Cardiac septum (tissue), 1 donor: ENCODE data around the gene CHTF18. TPM values are rescaled to one million over a fixed set of nuclear protein-coding genes. Genes with fewer than 3 reads are reported as not detected.

Source experiments
- DNase-seq: peaks from one replicate; pipeline ENCODE4 v3.0.0-alpha.2; 2020; ENCODE audit warnings: low spot score
- intact Hi-C: fragments of 100-400 bp; cut with DNase I; formaldehyde crosslinking; loops from one replicate; pipeline ENCODE4 v1.14.0; 2022
- total RNA-seq: library from RNA; stranded (reverse); fragmentation: NEBNext Ultra II Directional; extraction: Animal tissue kit (Norgen Biotek cat#: 25700); gene quantifications from one replicate; pipeline ENCODE4 v1.2.1, GENCODE V29; 2021
- donor health status: DM: no; HTN: no; CAD: no.

Gene CHTF18
- total RNA-seq, 1 donor from 2014 or later: 7.1 TPM

DNA sequence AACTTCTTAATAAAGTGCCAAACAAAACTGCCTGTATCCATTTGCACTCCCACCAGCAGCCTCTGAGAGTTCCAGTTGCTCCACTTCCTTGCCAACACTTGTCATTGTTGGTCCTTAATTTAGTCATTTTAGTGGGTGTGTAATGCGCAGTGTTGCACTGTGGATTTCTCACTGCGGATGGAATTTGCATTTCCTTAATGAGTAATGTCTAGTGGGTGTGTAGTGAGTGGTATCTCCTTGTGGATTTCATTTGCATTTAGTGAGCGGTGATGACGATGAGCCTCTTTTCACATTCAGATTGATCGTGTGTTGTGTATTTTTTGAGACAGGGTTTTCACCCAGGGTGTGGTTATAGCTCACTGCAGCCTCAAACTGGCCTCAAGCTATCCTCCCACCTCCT, 32.0 kb upstream of the CHTF18 start:
- no peak for DNase-seq
- intact Hi-C loops: no loop called here

DNA sequence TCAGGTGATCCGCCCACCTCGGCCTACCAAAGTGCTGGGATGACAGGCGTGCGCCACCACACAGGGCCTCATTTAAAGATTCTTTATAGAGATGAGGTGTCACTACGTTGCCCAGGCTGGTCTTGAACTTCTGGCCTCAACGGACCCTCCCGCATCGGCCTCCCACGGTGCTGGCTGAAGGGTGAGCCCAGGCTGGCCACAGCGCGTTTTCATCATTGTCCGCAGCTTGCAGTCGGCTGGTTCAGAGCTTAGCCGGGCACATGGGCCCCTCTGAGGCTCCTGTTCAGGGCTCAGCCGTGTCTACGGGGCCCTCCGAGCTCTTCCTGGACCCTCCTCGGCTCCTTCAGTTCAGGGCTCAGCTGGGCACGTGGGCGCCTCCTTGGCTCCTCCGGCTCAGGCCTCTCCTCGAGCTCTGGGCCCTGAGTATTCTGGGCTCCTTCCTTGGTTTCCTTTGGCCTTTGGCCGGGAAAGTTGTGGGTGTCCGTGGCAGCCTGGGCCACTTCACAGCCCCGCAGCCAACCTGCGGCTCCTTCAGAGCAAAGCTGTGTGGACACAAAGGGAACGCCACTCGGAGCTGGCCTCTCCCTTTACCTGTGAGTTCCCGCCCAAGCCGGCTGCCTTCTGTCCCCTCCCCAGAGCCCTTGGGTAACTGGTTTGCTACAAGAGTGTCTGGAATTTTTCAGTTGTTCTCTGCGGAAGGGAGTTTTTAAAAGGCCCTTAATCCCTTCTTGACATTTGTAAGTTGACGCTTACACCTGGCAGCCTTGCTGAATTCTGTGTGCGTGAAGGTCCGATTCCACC, 29.1 kb upstream of the CHTF18 start:
- DNase-seq: no peak
- intact Hi-C loops: no loop called here

DNA sequence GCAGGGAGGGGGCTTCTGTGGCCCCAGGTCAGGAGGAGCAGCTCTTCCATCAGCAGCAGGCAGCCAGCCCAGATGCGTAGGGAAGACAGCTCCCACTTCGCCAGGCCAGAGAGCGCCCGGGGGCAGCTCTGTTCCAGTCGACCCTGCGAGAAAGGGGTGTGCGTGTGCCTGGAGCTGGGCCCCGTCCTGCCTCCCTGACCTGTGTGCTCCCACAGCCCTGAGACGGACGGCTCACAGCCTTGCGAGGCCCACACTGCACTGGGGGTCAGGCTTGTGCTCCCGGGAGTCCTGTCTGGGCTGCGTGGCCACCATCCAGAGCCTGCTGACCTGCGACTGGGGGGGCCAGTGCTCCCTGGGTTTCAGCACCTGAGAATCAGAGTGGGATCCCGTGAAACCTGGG, 28.4 kb upstream of the CHTF18 start:
- intact Hi-C loops: no loop called here
- no peak for DNase-seq

DNA sequence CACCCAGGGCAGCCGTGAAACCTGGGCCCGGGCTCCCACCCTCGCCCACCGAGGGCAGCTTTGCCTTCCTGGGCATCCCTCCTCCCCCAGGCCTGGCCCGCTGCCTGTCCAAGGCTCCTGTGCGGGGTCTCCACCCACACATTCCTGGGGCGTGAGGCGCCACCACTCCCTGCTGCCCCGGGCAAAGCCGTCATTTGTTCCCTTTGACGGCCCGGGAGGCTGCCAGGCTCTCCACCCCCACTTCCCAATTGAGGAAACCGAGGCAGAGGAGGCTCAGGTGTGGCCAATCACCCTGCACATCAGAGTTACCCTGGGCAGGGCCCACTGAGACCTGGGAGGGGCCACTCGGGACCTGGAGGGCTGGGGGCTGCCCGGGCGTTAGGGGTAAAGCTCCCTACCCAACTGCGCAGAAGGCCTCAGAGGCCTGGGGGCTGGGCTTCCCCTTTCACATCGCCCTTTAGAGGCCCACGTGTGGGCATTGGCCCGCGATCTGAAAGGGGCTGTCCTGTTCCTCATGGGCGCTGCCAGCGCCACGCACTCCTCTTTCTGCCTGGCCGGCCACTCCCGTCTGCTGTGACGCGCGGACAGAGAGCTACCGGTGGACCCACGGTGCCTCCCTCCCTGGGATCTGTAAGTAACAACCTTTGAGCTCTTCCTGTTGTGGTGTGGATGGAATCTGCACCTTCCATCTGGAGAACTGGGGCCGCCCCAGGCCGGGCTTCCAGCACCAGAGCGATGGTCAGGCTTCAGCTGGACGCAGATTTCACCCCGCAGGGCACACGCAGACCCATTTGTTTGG, 27.7 kb upstream of the CHTF18 start, which contains the start of gene MSLN:
MSLN (plus strand) TSS at position 190 of the 799 bp plus-strand sequence. CDS start 1,947 bp downstream, outside the sequence.
- no peak for DNase-seq
- intact Hi-C loops: no loop called here

DNA sequence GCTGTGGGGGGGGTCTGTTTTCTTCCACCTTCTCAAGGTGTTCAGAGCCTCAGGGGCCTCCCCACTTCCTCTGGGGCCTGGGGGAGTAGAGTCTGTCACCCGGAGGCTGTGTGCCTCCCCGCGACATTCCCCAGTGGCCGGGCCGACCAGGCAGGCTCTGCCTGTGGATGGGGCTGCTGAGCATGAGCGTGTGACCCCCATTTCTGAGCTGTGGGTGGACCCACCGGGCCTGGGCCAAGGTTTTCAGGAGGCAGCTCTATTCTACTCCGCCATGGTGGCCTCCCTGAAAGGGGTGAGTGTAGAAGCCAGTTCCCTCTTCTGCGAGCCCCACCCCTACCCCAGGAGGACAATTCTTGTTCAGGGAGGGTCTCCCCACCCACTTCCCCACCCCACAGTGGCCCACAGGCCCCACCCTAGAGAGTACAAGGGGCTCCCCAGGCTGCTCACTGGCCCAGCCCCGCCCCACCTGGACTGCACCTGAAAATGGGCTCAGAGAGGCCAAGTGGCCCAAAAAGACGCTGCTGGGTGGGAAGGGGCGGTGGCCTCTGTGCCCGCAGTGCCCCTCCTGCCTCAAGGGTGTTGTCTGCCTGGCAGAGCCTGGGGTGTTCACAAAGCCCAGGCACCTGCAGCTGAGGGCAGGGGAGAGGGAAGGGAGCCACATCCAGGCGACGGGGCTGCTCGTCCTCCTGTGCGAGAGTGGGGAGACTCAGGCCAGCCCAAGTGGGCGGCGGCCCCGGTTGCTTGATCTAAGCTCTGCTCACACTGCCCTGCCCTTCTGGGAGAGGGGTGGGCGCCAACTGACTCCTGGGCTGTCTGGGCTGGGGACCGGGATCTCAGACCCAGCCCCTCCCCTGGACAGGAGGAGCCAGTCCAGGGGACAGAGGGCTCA, 26.6 kb upstream of the CHTF18 start:
- intact Hi-C loops: no loop called here
- no peak for DNase-seq

DNA sequence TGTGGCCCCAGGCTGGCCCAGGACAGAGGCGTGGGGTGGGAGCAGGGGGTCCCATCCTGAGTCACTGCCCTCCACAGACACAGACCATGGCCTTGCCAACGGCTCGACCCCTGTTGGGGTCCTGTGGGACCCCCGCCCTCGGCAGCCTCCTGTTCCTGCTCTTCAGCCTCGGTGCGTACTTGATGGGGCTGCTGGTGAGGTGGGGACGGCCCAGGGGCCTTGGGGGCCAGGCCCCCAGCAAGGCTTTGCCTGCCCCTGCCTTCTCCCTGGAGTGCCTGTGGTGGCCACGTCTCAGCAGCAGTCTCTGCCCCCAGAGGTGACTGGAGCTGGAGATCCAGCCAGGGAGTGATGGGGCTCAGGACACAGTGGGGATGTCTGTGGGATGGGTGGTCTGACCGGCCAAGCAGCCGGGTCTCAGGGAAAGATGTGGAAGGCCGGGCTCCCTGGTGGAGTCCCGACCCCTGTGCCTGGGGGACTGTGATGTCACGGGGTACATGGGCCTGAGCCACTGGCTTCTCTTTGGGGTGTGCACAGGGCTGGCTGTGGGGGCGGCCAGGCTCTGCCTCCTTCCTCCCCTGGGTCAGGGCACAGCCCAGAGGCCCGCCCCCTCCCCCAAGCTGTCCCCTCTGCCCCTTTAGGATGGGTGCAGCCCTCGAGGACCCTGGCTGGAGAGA, 25.7 kb upstream of the CHTF18 start:
- intact Hi-C loops: no loop called here
- no peak for DNase-seq

DNA sequence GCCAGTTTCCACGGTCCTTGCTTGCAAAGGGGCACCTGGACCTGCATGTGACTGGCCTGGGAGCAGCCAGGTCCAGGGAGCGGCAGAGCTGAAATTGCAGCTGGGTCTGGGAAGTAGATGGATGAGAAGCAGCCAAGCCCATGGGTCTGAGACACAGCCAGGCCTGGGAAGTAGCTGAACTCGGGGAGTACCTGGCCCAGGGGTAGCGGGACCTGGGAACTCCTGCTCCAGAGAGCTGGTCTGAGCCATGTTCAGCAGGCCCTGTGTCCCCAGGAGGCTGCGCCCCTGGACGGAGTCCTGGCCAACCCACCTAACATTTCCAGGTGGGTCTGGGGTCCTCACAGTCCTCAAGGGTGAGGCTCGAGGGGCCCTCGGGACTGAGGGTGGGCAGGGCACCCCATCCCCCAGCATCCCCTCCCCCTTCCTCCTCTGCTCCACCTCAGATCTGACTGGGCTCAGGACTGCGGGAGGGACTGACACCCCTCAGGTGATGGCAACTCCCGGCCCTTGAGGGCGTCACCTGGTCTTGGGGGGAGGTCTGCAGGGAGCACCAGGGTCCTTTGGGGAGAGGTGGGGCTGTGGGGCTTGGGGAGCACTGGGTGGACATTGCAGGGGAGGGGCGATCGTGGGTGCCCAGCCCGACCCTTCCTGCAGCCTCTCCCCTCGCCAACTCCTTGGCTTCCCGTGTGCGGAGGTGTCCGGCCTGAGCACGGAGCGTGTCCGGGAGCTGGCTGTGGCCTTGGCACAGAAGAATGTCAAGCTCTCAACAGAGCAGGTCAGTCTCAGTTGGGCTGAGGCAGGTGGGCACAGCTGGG, 24.8 kb upstream of the CHTF18 start:
- intact Hi-C loops: no loop called here
- DNase-seq: no peak

DNA sequence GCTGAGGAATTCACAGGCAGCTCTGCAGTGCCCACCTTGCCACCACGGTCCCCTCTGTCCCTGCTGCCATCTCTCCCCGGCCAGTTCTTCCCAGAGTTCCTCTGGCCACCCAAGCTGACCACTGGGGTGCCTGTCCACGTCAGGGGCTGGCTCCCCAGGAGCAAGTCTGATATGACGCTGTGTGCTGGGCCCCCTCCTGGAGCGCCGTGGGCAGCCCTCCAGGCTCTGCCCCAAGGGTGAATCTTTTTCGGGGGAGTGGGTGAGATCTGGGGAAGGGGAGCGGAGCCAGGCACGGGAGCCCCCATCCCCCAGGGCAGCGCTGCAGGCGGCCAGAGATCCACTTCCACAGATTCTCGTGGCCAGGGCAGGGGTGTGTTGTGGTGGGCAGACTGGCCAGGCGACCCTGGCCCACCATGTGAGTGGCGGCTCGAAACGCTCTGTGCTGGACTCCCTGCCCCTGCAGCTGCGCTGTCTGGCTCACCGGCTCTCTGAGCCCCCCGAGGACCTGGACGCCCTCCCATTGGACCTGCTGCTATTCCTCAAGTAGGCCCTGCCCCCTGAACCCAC, 24.2 kb upstream of the CHTF18 start:
- intact Hi-C loops: no loop called here
- no peak for DNase-seq

DNA sequence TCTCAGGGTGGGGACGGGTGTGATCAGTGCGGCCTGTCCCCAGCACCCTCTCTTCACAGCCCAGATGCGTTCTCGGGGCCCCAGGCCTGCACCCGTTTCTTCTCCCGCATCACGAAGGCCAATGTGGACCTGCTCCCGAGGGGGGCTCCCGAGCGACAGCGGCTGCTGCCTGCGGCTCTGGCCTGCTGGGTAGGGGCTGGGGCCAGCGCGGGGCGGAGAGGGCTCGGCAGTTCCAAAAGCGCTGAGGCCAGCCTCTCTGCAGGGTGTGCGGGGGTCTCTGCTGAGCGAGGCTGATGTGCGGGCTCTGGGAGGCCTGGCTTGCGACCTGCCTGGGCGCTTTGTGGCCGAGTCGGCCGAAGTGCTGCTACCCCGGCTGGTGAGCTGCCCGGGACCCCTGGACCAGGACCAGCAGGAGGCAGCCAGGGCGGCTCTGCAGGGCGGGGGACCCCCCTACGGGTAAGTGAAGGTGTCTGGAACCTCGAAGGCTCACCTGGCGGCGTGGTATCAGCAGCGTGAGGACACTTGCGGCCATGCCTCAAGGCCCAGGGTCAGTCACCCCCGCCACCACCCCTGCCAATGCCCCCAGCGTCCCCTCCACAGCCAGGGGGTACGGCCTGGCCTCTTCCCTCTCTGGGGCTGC, 23.5 kb upstream of the CHTF18 start:
- intact Hi-C loops: no loop called here

DNA sequence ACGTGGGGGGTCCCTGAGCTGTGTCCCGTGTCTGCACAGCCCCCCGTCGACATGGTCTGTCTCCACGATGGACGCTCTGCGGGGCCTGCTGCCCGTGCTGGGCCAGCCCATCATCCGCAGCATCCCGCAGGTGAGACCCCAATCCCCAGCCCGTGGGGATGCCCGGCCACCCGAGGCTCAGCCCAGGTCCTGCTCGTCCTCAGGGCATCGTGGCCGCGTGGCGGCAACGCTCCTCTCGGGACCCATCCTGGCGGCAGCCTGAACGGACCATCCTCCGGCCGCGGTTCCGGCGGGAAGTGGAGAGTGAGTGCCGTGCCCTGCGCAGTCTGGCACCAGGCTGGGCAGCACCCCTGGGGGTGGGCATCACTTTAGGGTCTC, 22.9 kb upstream of the CHTF18 start:
- DNase-seq: no peak
- intact Hi-C loops: no loop called here

More for the DNA sequence above, 23.5 kb upstream of the CHTF18 start:
- no peak for DNase-seq

DNA sequence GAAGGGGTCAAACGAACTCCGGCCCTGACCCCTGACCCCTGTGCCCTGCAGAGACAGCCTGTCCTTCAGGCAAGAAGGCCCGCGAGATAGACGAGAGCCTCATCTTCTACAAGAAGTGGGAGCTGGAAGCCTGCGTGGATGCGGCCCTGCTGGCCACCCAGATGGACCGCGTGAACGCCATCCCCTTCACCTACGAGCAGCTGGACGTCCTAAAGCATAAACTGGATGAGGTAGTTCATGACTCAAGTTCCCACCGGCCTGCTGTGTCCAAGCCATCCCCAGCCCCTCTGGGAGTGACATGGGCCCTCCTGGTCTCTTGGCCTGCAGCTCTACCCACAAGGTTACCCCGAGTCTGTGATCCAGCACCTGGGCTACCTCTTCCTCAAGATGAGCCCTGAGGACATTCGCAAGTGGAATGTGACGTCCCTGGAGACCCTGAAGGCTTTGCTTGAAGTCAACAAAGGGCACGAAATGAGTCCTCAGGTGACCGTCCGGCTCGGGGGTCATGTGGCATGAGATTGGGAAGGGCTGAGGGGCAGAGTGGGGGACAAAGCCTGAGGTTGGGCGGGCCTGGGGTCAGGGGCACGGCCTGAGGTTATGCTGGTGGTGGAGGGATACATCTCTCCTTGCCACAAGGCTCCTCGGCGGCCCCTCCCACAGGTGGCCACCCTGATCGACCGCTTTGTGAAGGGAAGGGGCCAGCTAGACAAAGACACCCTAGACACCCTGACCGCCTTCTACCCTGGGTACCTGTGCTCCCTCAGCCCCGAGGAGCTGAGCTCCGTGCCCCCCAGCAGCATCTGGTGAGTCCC, 22.2 kb upstream of the CHTF18 start:
- DNase-seq: no peak
- intact Hi-C loops: no loop called here

DNA sequence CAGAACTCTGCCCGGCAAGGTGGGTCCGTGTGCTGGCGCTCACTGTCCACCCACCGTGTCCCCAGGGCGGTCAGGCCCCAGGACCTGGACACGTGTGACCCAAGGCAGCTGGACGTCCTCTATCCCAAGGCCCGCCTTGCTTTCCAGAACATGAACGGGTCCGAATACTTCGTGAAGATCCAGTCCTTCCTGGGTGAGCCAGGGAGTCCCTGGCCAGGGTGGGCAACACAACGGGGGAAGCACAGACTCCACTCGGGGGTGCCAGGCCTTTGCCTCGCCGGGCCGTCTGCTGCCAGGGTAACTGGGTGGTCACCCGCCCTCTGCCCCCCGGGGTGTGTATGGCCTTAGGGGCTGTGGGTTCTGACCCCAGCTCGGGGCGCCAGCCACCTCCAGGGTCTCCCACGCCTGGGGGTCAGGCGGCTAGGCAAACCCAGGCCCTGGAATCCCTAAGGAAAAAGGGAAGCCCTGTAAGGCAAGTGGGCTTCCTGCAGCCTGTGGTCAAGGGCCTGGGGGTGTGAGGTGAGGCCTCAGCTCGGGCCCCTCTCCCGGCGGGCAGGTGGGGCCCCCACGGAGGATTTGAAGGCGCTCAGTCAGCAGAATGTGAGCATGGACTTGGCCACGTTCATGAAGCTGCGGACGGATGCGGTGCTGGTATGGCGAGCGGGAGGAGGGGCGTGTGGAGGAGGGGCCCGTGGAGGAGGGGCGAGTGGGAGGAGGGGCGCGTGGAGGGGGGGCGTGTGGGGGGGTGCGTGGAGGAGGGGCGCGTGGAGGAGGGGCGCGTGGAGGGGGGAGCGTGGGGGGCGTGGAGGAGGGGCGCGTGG, 21.4 kb upstream of the CHTF18 start:
- no peak for DNase-seq

DNA sequence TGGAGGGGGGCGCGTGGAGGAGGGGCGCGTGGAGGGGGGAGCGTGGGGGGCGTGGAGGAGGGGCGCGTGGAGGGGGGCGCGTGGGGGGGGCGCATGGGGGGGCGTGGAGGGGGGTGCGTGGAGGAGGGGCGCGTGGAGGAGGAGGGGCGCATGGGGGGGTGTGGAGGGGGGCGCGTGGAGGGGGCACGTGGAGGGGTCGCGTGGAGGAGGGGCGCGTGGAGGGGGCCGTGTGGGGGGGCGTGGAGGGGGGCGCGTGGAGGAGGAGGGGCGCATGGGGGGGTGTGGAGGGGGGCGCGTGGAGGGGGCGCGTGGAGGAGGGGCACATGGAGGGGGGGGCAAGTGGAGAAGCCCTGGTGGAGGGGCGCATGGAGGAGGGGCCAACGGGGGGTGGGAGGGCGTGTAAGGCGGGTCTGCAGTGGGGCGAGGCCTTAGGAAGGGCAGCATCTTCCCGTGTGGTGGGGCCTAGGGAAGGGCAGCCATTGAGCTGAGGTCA, 20.6 kb upstream of the CHTF18 start:
- no peak for DNase-seq
- intact Hi-C loops: no loop called here

More for the DNA sequence above, 21.4 kb upstream of the CHTF18 start:
- intact Hi-C loops: no loop called here

DNA sequence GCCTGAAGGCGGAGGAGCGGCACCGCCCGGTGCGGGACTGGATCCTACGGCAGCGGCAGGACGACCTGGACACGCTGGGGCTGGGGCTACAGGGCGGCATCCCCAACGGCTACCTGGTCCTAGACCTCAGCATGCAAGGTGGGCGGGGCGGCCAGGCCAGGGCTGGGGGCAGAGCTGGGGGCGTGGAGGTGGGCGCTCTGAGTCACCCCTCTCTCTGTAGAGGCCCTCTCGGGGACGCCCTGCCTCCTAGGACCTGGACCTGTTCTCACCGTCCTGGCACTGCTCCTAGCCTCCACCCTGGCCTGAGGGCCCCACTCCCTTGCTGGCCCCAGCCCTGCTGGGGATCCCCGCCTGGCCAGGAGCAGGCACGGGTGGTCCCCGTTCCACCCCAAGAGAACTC, 20.0 kb upstream of the CHTF18 start:
- intact Hi-C loops: no loop called here
- DNase-seq: no peak

DNA sequence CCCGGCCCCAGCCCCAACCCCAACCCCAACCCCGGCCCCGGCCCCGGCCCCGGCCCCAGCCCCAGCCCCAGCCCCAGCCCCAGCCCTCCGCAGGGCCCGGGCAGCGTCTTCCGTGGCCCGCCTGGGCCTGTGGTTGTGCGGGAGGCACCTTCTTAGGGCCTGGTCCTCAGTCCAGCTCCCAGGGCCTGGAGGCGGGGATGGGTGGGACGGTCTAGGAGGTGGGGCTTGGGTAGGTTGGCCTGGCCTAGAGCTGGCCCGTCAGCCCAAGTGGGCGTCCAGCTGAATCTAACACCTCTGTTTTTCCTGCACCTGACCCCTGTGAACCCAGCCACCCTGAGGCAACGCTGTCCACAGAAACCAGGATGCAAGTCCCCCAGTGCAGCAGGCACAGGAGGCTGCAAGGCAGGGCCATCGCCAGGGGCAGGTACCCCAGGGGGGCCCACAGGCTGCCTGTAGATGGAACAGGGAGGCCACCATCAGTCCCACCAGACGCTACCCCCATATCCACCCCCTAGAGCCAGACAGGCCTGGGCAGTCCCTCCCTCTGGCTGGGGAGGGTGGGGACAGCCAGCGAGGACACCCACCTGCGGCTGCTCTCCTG, 19.1 kb upstream of the CHTF18 start:
- DNase-seq: no peak

DNA sequence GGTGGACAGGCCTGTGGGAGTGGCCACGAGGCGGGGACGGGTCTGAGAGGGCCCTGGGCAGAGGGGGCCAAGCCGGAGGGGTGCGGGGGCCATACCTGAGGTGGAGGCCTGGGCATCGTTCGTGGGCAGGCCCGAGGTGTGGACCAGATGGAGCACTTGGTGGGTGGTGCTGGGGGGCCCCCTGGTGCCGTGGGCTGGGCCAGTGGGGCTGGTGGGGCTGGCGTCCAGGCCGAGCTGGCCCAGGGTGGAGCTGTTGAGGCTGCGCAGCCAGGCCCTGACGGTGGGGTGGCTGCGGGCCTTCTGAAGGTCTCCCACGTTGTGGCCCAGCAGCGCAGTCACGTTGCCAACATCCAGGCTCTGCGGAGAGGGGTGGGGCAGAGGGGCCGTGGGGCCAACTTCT, 18.5 kb upstream of the CHTF18 start:
- intact Hi-C loops: no loop called here
- DNase-seq: no peak

More for the DNA sequence above, 19.1 kb upstream of the CHTF18 start:
- intact Hi-C loops: no loop called here
